Measurements from ENCODE around the gene IPP.
"Not testable (repeated sequence)": the region's sequence is repeated elsewhere in the genome, so short reads cannot be mapped to it uniquely, and the experiment has no call there.

IPP gene

GRCh38 chr1:45751039-45751838 lies 786 bp upstream of the IPP start:
- in situ Hi-C loops (cut with MboI; ENCODE audit: low pct_unique_long_range_greater_than_20kb, low sequenced_read_pairs); DNase-seq: not testable (repeated sequence)

- in situ Hi-C loops (cut with MboI; ENCODE audit: low pct_unique_long_range_greater_than_20kb, low sequenced_read_pairs) = no loop called here
- no peak for DNase-seq
Measured at GRCh38 chr1:45746922-45747321, 3.5 kb downstream of the IPP start.

DNA sequence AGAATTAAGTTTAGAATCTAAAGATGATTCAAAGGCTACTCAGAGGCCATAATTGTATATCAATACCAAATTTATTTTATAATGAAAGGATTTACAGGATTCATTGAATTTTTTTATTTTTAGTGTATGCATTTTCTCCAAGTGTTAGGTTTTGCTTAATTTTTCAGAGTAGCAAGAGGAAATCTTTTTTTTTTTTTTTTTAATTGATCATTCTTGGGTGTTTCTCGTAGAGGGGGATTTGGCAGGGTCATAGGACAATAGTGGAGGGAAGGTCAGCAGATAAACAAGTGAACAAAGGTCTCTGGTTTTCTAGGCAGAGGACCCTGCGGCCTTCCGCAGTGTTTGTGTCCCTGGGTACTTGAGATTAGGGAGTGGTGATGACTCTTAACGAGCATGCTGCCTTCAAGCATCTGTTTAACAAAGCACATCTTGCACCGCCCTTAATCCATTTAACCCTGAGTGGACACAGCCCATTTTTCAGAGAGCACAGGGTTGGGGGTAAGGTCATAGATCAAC lies 10.8 kb downstream of the IPP start:
- DNase-seq; in situ Hi-C loops (cut with MboI; ENCODE audit: low pct_unique_long_range_greater_than_20kb, low sequenced_read_pairs): not testable (repeated sequence)

DNA sequence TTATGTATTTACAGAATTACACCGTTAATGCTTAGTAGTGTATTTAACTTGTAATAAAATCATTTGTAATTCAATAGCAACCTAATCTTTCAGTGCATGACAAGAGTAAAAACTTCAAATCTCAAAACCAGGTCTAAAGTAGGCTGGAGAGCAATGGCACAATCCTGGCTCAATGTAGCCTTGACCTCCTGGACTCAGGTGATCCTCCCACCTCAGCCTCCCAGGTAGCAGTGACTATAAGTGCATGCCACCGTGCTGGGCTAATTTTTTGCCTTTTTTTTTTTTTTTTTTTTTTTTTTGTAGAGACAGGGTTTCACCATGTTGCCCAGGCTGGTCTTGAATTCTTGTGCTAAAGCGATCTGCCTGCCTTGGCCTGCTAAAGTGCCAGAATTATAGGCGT lies 11.3 kb downstream of the IPP start:
- DNase-seq = no peak
- in situ Hi-C loops (cut with MboI; ENCODE audit: low pct_unique_long_range_greater_than_20kb, low sequenced_read_pairs) = no loop called here

DNA sequence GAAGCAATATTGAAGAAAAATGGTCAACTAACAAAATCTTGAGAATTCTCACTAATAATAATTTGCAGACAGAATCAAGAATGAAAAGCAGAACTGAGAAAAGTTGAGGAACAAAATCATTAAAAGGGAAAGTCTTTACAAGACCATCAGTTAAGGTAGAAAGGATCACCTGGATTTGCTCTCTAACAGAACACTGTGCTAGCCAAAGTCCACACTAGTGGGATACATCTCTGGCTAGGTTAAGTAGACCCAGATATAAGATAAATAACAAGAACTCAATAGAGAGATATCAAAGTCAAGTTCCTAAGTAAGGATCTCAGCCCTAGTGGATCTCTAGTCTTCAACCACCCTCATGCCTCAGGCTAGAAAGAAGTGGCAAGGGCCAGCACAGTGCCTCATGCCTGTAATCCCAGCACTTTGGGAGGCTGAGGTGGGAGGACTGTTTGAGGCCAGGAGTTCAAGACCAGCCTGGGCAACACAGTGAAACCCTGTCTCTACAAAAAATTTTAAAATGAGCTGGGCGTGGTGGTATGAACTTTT lies 19.6 kb downstream of the IPP start:
- in situ Hi-C loops (cut with MboI; ENCODE audit: low pct_unique_long_range_greater_than_20kb, low sequenced_read_pairs) = no loop called here
- DNase-seq = no peak

DNA sequence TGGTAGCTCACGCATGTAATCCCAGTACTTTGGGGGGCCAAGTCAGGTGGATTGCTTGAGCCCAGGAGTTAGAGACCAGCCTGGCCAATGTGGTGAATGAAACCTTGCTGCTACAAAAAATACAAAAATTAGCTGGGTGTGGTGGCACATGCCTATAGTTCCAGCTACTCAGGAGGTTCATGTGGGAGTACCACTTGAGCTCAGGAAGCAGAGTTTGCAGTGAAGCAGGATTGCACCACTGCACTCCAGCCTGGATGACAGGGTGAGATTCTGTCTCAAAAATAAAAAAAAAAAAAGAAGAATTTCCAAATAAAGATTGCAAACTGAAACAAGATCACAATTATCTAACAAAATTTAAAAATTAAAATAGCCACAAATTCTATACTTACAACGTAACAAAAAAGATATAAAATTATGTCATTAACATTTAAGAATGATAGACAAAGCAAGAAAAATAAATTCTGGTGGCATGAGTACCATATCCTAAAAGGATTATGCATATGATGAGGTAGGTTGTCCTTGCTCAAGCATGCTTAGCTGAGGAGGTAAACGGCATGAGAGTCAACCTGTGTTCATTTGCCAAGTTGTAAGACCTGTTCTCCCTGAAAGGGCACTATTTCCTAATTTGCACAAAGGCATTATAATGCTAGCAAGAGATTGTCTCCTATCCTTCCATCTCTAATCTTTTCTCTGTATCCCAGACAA lies 20.2 kb downstream of the IPP start:
- DNase-seq = peak; percentile 9
- in situ Hi-C loops (cut with MboI; ENCODE audit: low pct_unique_long_range_greater_than_20kb, low sequenced_read_pairs) = no loop called here

DNA sequence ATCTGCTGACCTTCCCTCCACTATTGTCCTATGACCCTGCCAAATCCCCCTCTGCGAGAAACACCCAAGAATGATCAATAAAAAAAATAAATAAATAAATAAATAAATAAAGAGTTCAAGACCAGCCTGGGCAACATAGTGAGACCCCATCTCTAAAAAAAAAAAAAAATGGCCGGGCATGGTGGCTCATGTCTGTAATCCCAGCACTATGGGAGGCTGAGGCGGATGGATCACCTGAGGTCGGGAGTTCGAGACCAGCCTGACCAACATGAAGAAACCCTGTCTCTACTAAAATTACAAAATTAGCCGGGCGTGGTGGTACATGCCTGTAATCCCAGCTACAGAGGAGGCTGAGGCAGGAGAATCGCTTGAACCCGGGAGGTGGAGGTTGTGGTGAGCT lies 24.4 kb downstream of the IPP start:
- in situ Hi-C loops (cut with MboI; ENCODE audit: low pct_unique_long_range_greater_than_20kb, low sequenced_read_pairs); DNase-seq: not testable (repeated sequence)

DNA sequence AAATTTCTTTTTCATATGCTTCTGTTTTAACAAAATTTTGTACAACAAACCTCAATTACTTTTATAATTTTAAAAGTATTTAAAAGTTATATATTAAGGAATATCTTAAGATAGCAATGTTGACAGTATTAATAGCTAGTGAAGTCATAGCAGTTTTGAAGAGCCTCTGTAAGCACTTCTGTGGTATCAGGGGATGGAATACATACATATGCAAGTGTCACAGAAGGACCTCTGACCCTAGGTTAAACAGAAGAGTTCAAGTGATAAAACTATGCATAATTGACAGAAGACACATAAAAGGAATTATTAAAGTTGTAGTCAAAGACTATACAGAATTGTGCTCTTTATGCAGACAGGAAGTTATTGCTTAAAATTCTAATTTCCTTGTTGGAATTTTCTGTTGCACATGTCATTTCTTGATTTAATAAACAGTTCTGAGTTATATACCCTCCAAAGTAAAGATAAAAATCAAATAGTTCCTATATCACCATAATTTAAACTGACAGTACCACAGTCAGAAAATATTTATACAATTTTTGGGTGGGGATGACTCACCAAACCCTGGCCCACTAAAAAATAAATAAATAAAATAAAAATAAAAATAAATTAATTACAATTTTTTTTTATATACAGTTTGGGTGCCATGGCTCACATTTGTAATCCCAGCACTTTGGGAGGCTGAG lies 27.1 kb downstream of the IPP start:
- no peak for DNase-seq
- in situ Hi-C loops (cut with MboI; ENCODE audit: low pct_unique_long_range_greater_than_20kb, low sequenced_read_pairs) = no loop called here

DNA sequence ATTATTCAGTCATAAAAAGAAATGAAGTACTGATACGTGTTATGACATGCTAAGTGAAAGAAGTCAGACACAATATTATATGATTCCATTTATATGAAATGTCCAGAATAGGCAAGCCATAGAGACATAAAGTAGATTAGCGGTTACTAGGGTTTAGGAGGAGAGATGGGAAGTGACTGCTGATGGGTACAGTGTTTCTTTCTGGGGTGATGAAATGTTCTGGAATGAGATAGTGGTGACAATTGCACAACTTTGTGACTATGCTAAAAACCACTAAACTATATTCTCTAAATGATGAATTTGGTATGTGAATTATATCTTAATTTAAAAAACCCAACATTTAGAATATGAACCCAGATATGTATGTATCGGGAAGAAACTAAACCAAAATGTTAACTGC lies 27.6 kb downstream of the IPP start:
- no peak for DNase-seq
- in situ Hi-C loops (cut with MboI; ENCODE audit: low pct_unique_long_range_greater_than_20kb, low sequenced_read_pairs) = no loop called here

- in situ Hi-C loops (cut with MboI; ENCODE audit: low pct_unique_long_range_greater_than_20kb, low sequenced_read_pairs) = no loop called here
Measured at GRCh38 chr1:45721207-45721606, 29.2 kb downstream of the IPP start.

GRCh38 chr1:45718289-45718688 lies 32.2 kb downstream of the IPP start:
- in situ Hi-C loops (cut with MboI; ENCODE audit: low pct_unique_long_range_greater_than_20kb, low sequenced_read_pairs) = no loop called here

More at GRCh38 chr1:45721207-45721606, 29.2 kb downstream of the IPP start:
- no peak for DNase-seq

GRCh38 chr1:45717386-45717785 lies 33.1 kb downstream of the IPP start:
- in situ Hi-C loops (cut with MboI; ENCODE audit: low pct_unique_long_range_greater_than_20kb, low sequenced_read_pairs); DNase-seq: not testable (repeated sequence)

More at GRCh38 chr1:45718289-45718688, 32.2 kb downstream of the IPP start:
- DNase-seq = no peak

DNA sequence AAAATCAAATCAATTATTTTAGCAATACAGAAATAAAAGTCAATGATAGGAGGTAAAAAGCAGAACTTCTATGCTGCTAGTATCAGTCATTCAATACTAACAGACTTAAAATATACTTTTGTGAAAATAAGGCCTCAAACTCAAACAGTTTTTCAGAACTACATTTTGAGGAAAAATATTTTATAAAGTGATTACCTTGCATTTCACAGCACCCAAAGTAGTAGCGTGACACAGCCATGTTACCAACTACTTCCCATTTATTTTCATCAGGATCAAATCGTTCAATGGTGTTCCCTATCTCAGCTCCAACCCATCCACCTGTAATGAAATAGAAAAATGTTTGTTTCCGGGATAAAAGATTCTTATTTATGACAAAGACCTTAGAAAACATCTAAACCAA lies 33.8 kb downstream of the IPP start:
- DNase-seq = no peak
- in situ Hi-C loops (cut with MboI; ENCODE audit: low pct_unique_long_range_greater_than_20kb, low sequenced_read_pairs) = no loop called here

GRCh38 chr1:45713711-45714110 lies 36.7 kb downstream of the IPP start:
- in situ Hi-C loops (cut with MboI; ENCODE audit: low pct_unique_long_range_greater_than_20kb, low sequenced_read_pairs) = no loop called here
- no peak for DNase-seq

- DNase-seq = no peak
- in situ Hi-C loops (cut with MboI; ENCODE audit: low pct_unique_long_range_greater_than_20kb, low sequenced_read_pairs) = no loop called here
Measured at GRCh38 chr1:45704637-45705036, 45.8 kb downstream of the IPP start.

DNA sequence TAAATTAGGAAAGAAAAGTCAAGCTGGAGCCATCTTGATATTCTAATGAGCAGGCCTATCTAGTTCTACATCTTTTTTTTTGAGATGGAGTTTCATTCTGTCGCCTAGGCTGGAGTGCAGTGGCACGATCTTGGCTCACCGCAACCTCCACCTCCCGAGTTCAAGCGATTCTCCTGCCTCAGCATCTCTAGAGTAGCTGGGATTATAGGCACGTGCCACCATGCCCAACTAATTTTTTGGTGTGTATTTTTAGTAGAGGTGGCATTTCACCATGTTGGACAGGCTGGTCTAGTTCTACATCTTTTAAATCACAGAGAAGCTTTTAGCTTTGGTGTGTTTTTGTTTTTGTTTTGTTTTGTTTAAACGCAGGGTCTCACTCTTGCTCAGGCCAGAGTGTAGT lies 55.6 kb downstream of the IPP start:
- in situ Hi-C loops (cut with MboI; ENCODE audit: low pct_unique_long_range_greater_than_20kb, low sequenced_read_pairs) = no loop called here
- no peak for DNase-seq

GRCh38 chr1:45693811-45694210 lies 56.6 kb downstream of the IPP start:
- in situ Hi-C loops (cut with MboI; ENCODE audit: low pct_unique_long_range_greater_than_20kb, low sequenced_read_pairs) = not testable (repeated sequence)

GRCh38 chr1:45687754-45688740 lies 62.4 kb downstream of the IPP start, which contains the start of gene TMEM69:
Gene TMEM69 (plus strand): TSS chr1:45688181. CDS start chr1:45691069, 2,888 bp downstream.
- in situ Hi-C loops (cut with MboI; ENCODE audit: low pct_unique_long_range_greater_than_20kb, low sequenced_read_pairs) = no loop called here
- DNase-seq = peak; percentile 91

More at GRCh38 chr1:45693811-45694210, 56.6 kb downstream of the IPP start:
- not testable (repeated sequence) for DNase-seq

All from KBM-7 (cell line).